HG03521 (cell line): Measurements from ENCODE around the gene TRIM62.

ENCODE experiments used
- ATAC-seq: cut with Tn5 transposase; IDR thresholded peaks from one replicate; pipeline ENCODE4 v1.9.1; 2021; ENCODE audit warnings: mild to moderate bottlenecking, moderate library complexity; ENCODE audit not compliant: unreplicated experiment

Gene TRIM62

DNA sequence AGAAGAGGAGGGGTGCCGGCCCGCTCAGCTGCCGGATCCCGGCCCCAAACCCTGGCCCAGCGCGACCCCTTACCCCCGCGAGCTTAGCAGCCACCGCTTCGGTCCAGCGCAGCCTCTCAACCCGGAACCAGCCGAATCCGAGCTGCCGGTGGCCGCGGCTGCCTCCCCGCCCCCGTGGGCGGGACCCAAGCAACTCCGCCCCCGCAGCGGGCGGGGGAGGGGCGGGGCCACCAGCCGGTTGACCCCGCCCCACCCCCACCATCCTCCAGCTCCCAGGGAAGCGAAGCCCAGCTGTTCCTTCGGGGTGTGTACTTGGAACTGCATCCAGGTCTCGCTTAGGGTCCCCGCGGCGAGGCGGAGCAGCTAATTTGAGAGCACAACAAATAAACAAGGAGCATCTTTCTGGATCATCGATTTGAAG lies at the start of gene TRIM62:
TRIM62 (minus strand) TSS at position 123 of the 421 bp plus-strand sequence. CDS start 611 bp downstream, outside the sequence.
- peak; percentile 48 for ATAC-seq

DNA sequence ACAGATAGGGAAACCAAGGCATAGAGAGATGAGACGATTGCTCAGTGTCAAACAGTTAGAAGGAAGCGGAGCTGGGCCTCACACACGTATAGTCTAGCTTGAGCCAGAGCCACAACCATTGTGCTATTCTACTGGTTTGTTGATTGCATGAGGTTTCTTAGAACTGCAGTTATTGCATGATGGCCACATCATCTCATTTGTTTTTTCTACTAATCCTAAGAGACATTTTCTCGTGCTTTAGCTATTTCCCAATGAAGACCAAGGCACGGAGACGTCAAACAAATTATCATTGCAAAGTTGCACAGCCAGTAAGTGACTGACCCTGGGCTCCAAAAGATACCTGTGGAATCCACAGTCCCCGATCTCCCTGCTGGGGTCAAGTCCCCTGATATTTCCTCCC lies 49.3 kb upstream of the TRIM62 start:
- no peak for ATAC-seq

DNA sequence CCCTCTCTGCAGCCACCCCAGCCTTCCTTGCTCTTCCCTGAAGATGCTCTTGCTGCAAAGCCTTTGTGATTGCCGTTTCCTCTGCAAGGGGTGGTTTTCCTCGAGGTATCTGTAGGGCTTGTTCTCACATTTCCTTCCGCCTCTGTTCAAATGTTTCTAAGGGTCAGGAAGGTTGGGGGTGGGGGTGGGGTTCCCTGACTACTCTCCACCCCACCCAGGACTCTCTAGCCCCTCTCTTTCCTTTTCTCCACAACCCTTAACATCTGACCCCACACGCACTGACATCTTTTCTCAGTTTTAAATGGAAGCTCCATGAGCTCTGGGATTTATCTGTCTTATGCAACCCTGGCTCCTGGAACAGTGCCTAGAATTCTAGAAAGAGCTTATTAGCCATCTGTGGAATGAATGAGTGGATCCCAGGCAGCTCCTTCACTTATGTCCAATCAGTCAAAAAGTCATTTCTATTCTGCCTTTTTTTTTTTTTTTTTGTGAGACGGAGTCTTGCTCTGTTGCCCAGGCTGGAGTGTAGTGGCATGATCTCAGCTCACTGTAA lies 47.2 kb upstream of the TRIM62 start:
- ATAC-seq = no peak

DNA sequence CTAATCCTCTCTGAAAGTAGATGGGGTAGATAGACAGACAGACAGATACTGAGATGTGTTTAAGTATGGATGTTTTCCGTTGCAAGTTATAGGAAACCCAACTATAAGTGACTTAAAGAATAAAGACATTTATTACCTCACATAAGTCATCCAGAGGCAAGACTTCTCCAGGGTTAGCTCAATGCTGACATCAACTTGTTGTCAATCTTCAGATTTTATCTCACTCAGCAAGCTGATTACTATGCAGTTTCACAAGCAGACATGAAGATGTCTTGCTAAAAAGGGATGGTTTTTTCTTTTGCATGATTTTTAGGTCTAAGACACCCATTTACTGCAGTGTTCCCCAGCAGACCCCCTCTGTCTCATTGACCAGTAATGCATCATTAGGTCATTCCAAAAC lies 43.7 kb upstream of the TRIM62 start:
- ATAC-seq = no peak

DNA sequence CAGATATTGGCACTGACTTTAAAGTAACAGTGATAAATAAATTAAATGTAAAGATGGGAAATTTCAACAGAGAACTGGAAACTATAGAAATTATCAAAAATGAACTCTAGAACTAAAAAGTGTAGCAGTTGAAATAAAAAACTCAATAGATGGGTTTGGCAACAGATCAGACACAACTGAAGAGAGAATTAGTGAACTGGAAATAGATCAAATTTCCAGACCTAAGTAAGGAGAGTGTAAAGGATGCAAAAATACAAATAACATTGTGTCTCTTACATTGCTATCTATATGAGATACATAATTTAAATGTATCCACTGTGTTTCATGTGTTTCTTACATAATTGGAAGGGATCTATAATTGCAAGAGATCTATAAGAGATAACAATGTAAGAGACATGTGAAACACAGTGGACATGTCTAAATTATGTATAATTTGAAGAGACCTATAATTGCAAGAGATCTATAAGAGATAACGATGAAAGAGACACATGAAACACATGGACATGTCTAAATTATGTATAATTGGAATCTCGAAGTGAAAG lies 42.4 kb upstream of the TRIM62 start:
- ATAC-seq = no peak

DNA sequence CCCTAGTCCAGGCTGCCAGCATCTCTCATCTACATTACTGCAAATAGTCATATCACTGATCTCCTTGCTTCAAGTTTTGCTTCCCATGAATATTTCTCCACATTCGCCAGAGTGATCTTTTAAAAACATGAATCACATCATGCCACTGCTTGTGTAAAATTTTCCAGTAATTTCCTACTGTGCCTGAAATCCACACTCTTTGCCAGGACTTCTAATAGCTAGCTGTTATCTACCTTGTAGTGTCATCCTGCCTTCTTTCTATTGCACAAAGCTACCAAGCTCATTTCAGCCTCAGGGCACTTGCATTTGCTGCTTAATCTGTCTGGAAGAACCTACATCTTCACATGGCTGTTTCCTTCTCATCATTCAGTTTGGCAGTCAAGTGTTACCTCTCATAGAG lies 40.5 kb upstream of the TRIM62 start:
- ATAC-seq = no peak

DNA sequence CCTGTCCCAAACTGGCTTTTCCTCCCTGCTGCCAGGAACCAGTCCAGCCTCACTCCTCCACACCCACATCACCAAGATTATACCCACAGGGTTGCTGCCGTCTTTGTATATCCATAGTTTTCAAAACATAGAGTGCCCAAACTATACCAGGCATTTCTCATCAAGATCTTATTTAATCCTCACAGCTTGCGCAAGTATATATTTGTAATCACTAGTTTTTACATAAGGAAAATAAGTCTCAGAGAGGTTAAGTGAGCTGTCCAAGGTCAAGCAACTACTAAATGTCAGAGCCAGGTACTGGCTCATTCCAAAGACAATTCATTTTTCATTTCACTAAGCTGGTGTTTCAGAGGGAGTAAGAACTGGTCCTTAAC lies 39.5 kb upstream of the TRIM62 start:
- ATAC-seq = no peak

DNA sequence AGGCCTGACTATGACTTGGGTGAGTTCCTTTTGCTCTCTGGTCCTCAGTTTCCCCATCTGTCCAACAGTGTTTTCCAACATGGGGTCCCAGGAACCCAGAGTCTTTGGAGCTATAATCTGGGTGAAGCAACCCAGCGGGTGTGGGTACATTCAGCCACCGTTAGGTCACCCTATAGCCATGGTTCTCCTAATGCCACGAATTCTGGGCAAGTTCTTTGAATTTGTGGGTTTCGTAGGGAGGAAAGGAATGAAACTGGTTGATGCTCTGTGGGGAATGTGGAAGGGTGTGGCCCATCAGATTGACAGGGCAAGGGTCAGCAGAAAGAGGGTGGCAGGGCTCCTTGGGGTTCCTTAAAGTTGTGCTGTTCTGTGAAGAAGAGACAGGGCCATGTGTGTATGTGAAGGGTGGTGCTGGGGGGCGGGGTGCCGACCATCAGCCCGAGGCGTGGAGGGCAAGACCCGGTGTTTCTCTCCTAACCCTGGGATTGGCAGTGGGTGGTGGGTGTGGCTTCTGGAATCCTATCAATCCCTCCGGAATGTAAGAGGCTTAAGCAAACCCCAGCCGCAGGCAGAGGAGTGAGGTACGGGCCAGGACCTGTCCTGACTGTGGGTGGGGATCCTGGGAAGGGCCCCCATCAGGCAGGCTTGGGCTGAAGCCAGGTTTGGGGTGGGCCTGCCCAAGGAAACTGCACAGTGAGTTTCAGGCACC lies 39.0 kb upstream of the TRIM62 start:
- no peak for ATAC-seq

DNA sequence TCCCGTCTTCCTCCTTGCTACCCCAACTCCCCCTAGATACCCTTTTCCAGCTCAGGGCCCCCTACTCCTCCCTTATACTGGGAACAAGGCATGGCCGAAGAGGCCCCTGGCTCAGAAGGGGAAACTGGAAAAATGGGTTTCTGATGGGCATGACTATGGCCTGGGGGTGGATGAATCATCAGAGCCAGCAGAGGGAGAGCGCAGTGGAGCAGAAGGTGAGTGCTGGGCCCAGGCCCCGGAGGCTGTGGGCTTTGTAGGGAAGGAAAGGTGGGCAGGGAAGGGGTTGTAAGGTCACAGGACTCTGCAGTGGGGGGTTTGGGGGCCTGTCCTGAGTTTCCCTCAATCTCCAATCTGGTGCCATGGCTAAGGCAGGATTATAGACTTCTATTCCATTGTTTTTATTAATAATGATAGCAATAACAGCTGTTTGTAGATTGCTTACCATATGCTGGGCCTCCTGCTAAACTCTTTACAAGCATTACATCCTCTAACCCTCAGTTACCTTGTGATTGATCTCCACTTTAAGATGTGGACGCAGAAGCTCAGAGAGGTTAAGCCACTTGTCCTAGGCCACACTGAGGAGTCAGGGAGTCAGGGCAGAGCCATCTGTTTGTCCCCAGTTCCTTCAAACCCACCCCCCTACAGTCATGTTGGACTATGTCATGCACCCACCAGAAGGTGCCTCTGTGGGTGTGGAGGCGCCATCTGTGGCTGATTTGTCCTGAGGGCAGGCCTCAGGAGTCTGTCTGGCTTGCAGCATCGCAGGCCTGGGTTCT lies 38.2 kb upstream of the TRIM62 start:
- no peak for ATAC-seq

DNA sequence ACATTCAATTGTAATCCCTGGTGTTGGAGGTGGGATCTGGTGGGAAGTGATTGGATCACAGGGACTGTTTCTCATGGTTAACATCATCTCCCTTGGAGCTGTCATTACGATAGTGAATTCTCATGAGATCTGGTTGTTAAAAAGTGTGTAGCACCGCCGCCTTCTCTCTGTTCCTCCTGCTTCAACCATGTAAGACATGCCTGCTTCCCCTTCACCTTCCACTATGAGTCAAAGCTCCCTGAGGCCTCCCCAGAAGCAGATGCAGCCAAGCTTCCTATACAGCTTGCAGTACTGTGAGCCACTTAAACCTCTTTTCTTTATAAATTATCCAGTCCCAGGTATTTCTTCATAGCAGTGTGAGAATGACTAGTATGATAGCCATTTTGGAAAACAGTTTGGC lies 30.1 kb upstream of the TRIM62 start:
- no peak for ATAC-seq

DNA sequence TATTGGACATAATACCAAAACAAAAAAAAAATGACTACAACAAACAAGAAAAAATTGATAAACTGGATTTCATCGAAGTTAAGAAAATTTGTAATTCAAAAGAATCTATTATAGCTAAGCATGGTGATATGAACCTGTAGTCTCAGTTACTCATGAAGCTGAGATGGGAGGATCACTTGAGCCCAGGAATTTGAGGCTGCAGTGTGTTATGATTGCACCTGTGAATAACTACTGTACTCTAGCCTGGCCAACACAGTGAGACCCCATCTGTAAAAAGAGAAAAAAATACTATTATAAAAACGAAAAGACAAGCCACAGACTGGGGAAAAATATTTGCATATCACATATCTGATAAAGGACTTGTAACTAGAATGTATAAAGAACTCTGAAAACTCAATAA lies 24.5 kb upstream of the TRIM62 start:
- ATAC-seq = no peak

DNA sequence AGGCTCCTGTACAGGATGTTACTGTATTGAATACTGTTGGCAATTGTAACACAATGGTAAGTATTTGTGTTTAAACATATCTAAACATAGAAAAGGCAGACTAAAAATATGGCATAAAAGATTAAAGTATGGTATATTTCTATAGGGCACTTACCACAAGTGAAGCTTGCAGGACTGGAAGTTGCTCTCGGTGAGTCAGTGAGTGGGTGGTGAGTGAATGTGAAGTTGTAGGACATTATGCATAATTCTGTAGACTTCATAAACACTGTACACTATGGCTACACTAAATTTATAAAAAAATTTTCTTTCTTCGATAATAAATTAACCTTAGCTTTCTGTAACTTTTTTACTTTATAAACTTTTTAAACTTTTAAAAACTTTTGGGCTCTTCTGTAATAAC lies 13.7 kb upstream of the TRIM62 start:
- no peak for ATAC-seq

DNA sequence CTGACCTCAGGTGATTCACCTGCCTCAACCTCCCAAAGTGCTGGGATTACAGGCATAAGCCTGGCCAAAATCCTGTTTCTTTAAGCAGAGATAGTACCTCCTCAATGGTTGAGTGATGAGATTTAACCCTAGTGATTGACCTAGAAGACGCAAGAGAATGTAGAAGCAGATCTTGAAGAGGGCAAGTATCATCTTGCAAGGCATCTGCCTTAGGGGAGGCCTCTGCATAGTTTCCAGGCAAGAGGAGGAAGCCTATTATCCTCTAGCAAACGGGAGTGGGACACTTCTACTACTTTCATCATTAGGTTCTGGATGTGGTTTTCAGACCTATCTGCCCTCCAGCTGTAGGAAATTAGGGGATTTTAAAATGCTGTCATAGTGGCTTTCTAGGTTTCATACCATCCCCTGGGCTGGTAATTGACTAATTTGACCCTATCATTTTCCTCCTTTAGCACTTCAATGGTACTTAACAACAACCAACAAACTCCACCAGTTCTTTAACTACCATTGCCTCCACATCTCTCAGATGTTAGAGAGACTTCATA lies 10.0 kb upstream of the TRIM62 start:
- ATAC-seq = no peak

DNA sequence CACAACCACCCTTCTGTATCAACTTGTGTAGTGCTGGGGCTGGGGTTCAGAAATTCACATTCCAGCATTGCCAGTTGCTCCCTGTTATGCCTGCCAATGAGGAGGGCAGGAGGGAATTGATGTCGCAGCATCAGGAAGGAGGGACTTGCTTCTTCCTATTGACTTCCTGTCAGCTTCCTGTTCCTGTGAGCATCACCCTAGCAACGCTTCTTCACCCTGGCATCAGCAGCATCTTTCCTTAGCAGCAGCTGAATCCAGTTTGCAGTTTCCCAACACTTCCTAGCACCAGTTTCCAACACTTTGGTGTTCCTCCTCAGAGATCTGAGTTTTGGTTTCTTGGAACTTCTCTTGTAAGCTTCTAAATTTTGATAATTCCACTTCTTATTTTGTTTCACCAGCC lies 8.9 kb upstream of the TRIM62 start:
- no peak for ATAC-seq

DNA sequence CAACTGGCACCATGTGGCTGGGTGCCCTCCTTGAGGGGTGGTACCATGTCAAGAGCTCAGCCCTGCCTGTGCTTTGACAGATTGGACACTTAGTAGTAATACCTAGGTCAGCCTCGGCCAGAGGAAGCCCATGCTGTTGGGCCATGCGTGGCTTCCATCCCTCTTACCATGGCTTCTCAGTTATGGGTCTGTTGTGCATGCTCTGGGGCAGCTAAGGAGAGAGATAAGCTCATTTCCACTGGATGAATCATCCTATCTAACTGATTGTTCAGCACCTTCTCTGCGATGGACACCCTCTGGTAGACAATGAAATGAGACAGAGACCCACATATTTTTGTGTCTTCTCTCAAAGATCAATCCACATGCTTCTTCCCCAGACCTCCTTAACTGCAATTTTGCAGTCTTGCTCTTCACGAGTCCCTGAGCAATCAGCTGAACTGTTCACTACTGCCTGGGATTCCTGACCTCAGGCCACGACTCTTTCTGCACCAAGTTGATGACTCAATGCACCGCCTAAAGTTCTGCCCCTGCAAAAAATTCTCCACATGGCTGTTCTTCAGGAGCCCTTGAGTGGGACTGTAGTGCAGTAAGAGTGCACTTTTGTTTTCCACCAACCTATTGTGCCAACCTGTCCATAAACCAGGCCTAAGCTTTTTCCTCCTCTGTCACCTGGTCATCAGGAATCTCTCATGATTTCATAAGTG lies 6.9 kb upstream of the TRIM62 start:
- ATAC-seq = no peak

DNA sequence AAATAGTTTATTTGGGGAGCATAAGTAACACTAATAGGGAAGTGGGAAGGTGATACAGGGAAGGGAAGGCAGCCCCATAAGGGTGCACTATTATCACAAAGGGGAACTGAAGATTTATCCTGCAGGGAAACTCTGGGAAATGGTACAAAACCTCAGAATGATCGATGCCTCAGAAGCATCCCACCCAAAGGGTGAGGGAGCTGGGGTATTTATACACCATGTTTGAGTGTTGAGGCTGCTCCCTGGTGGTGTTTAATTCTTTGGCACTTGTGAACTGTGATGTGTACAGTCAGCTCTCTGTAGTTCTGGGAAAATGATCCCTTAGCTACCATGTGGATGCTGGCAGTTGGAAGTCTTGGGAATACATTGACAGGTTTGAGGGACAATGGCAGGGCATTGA lies 5.1 kb upstream of the TRIM62 start:
- no peak for ATAC-seq

DNA sequence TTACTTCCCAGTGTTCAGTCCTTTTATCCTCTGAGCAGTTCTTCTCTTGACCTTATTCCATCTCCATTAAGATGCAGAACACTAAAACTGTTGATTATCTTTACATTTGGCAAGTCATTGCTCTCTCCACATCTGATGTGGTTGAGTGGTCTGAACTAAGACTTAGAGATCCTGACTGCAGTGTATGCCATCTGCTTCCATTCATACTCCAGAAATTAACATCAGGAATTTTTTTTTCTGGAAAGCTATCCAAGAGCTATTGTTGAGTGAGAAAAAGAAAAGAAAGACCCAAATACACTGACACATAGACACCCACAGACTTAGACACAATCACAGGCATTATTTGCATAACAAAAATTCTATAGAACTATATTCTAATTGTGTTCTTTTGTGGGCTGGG lies 3.7 kb upstream of the TRIM62 start:
- ATAC-seq = no peak

DNA sequence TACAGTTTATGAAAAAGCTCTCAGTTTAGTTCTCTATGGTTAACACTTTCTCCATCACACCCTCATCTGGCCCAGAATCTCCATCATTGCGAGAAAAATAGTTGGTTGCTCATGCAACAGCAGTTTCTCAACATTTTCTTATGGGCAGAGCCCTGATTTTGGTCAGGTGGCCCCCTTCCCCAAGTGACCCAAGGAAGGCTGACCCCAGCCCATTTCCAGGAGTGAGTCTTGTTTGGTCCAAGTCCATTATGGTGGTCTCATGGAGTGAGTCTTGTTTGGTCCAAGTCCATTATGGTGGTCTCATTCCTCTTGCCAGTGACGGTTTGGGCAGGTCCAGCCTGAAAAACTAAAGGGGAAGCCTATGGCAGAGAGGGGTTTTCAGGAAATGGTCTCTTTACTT lies 1.5 kb upstream of the TRIM62 start:
- ATAC-seq = no peak

DNA sequence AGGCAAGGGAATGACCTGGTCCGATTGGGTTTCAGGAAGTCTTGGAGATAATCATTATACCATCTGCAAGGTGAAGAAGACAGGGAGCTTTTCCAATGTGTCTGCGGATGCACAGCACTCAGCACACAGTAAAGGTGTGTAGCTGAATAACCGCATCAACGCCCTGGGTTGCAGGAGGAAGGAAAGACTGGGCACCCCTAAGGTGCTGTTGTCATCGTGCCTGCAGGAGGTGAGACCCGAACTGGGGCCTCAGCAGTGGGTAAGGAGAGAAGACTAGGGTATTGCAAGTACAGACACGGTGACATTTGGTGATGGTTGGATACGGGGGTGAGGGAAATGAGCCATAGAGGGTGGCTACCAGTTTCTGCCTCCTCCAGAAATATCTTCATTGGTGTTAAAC lies 1.1 kb upstream of the TRIM62 start:
- ATAC-seq = no peak

DNA sequence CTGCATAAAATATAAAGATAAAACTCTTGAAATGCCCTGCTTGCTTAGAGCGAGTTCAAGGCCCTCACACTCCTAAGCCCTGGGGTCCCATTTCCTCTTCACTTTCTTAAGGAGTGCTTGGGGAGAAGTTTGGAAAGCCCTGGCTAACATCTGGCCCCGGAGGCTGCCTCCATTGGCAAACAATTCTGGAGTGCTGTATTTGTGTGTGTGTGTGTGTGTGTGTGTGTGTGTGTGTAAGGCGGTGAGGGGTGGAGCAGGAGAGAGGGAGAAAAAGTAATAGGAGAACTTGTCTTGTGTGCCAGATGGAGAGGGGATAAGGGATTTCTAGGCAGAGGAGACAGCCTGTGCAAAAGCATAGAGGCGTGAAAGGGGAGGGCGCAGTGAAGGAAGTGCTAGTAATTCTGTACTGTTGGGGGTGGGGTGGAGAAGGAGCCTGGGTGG lies 578 bp upstream of the TRIM62 start:
- ATAC-seq = no peak
